ENCODE data around the gene BSND. TPM values are rescaled to one million over a fixed set of nuclear protein-coding genes. Genes with fewer than 3 reads are reported as not detected.

BSND gene
- total RNA-seq, 2 donors from 2014 or later: not detected

DNA sequence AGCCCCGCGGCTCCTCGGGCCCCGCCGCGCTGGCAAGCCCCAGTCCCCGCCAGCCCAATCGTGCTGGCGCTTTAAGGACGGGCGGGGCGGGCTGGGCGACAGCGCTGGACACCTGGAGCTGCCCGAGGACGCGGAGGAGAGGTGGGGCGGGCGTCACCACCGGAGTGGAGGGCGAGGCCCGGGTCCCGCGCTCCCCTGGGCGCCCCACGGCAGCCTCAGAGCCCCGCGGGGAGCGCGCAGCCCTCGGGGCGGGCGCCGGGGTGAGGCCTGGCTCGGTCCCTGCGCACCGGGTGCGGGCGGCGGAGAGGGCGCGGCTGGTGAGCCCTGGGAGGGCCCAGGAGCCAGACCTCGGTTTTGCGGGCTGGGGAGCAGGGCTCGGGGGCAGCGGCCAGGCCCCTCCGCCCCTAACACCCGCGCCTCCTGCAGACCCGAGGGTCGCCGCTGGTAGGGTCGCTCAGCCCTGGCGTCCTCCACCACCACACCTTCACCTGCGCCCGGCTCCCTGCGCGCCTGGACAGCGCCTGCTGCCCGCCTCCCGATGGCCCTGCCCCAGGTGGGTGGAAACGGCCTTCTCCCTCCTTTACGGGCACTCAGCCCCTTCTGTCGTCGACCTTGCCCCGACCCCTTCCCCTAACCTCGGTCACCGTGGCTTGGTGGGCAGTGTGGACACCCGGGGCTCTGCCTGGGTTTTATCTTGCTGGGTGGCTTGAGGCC lies 18.0 kb upstream of the BSND start, which contains the start of gene TMEM61:
TSS of gene TMEM61 (plus strand) at position 101 of the 714 bp plus-strand sequence. CDS start at position 539, 438 bp downstream.
- Histone ChIP-seq H3K27ac (peak within 1 kb of the TSS; percentile 37), H3K9me3 (no peaks in the 10 kb centered on the region), H3K27me3 (peaks cover 10% of the 10 kb centered on the region), H3K4me1 (no peaks in the 10 kb centered on the region), H3K36me3 (no peaks in the 10 kb centered on the region), H3K4me3 (peak within 1 kb of the TSS; percentile 36), H3K9ac (ENCODE audit: low read depth in 2 of 2, low read length in 2 of 2) (peak within 1 kb of the TSS; percentile 50 to 58)
- intact Hi-C loops (cut with DNase I): no loop called here
- TF ChIP-seq, protein P1, sequence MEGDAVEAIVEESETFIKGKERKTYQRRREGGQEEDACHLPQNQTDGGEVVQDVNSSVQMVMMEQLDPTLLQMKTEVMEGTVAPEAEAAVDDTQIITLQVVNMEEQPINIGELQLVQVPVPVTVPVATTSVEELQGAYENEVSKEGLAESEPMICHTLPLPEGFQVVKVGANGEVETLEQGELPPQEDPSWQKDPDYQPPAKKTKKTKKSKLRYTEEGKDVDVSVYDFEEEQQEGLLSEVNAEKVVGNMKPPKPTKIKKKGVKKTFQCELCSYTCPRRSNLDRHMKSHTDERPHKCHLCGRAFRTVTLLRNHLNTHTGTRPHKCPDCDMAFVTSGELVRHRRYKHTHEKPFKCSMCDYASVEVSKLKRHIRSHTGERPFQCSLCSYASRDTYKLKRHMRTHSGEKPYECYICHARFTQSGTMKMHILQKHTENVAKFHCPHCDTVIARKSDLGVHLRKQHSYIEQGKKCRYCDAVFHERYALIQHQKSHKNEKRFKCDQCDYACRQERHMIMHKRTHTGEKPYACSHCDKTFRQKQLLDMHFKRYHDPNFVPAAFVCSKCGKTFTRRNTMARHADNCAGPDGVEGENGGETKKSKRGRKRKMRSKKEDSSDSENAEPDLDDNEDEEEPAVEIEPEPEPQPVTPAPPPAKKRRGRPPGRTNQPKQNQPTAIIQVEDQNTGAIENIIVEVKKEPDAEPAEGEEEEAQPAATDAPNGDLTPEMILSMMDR (IDR thresholded peaks at IDR 0.05): no peak
- peak; percentile 57 for DNase-seq

DNA sequence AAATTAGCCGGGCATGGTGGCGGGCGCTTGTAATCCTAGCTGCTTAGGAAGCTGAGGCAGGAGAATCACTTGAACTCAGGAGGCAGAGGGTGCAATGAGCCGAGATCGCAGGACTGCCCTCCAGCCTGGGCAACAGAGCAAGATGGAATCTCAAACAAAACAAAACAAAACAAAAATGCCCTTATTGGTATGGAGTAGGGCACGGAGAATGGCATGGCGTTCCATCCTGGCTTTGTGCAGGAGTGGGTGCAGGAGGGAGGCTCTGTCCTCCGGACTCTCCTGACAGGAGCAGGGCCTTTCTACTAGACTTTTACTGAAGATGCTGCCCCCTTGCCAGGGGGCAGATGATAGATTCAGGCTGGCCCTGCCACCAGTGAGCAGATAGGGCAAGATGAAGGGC lies 17.3 kb upstream of the BSND start:
- no peak overlapping the region for H3K9ac ChIP-seq (ENCODE audit: low read depth in 2 of 2, low read length in 2 of 2)
- DNase-seq: no peak
- intact Hi-C loops (cut with DNase I): no loop called here
- H3K36me3 ChIP-seq: no peaks in the 10 kb centered on the region
- TF ChIP-seq, protein P1 (IDR thresholded peaks at IDR 0.05): no peak
- peaks cover 10% of the 10 kb centered on the region for H3K27me3 ChIP-seq
- H3K4me3 ChIP-seq: peak overlapping the region; percentile 36
- no peak overlapping the region for H3K27ac ChIP-seq
- no peaks in the 10 kb centered on the region for H3K4me1 ChIP-seq
- H3K9me3 ChIP-seq: no peaks in the 10 kb centered on the region

DNA sequence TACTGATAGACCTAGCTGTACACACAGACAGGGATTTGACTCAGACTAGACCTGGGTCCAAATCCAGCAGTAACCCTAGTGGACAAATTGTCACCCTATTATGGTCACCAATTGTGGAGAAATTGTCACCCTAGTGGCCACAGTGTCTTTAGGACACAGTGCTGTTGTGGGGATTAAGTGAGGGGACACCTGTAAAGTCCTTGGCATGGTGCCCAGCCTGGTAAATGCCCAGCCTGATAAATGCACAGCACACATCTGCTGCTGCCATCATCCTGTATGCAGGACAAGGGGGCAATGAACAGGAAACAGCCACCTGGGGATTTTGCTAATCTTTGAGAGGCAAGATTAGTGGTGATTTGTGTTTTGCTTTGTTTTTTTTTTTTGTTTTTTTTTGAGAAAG lies 16.0 kb upstream of the BSND start:
- no peak for DNase-seq
- Histone ChIP-seq H3K9me3 (no peaks in the 10 kb centered on the region), H3K9ac (ENCODE audit: low read depth in 2 of 2, low read length in 2 of 2) (no peak overlapping the region), H3K27ac (no peak overlapping the region), H3K4me1 (no peaks in the 10 kb centered on the region), H3K27me3 (peaks cover 10% of the 10 kb centered on the region), H3K4me3 (no peak overlapping the region), H3K36me3 (no peaks in the 10 kb centered on the region)
- TF ChIP-seq, protein P1 (IDR thresholded peaks at IDR 0.05): peak; percentile 12
- intact Hi-C loops (cut with DNase I): no loop called here

DNA sequence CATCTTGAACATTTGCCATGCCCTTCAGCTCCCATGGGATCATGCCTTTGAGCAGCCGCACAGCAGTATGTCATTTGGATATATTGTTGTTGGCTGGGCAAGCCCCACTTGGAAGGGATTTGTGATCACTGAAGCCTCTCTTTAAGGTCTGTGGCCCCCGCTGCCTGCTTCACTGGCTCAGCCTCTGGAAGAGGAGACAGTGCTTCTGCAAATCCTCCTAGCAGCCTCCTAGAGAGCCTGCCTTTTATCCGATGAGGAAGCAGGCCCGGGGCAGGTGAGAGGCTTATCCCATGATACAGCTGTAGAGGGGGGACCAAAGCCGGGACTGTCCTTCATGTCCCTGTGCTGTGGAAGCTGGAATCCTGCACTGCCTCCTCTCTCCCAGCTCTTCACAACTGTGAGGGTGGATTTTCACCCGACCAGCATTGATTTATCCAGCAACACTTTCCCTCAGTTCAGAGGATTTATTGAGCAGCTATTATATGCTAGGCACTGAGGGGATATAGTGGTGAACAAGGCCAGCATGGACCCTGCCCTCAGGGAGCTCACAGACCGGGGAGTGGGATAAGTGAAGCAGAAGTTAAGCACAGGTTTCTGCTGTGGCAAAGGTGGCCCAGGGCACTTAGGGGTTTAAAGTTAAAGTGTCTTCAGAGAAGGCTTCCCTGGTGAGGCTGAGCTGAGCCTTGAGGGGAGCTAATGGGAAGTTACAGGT lies 14.4 kb upstream of the BSND start:
- Histone ChIP-seq H3K36me3 (no peaks in the 10 kb centered on the region), H3K9ac (ENCODE audit: low read depth in 2 of 2, low read length in 2 of 2) (no peak overlapping the region), H3K27me3 (peaks cover 10% of the 10 kb centered on the region), H3K27ac (no peak overlapping the region), H3K9me3 (no peaks in the 10 kb centered on the region), H3K4me3 (no peak overlapping the region), H3K4me1 (peaks cover 5% of the 10 kb centered on the region)
- TF ChIP-seq, protein P1 (IDR thresholded peaks at IDR 0.05): no peak
- DNase-seq: no peak
- intact Hi-C loops (cut with DNase I): no loop called here

DNA sequence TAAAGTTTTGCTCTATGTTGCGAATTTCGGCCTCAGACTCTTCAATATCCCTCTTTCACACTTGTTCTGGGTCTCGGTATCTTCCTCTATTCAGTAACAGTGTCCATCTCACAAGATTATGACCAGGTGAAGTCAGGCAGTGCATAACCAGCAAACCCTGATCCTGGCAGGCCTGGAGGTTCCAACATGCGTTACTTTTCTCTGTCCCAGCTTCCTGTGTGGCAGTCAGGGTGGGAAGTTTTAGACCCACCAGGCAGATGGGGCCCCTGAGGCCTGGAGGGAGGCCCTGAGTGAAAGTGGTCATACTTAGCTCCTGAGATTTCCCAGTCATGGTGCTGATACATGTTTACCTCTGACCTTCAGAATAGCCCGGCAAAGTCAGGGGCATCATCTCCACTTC lies 13.2 kb upstream of the BSND start:
- Histone ChIP-seq H3K27me3 (peaks cover 6% of the 10 kb centered on the region), H3K4me3 (no peak overlapping the region), H3K9me3 (no peaks in the 10 kb centered on the region), H3K27ac (no peak overlapping the region), H3K36me3 (no peaks in the 10 kb centered on the region), H3K9ac (ENCODE audit: low read depth in 2 of 2, low read length in 2 of 2) (no peak overlapping the region), H3K4me1 (peaks cover 7% of the 10 kb centered on the region)
- TF ChIP-seq, protein P1 (IDR thresholded peaks at IDR 0.05): no peak
- no peak for DNase-seq
- intact Hi-C loops (cut with DNase I): no loop called here

Measured in colonic mucosa (tissue), 4 donors.